PC-3 (cell line): Measurements from ENCODE around the gene GABBR2. TPM values are rescaled to one million over a fixed set of nuclear protein-coding genes. Genes with fewer than 3 reads are reported as not detected.

ENCODE experiments used
- ATAC-seq: fragments of 200-7000 bp; cut with Tn5 transposase; 2 replicates; pipeline ENCODE4 v1.9.1; 2020; ENCODE audit warnings: mild to moderate bottlenecking, moderate library complexity
- BruUV-seq: library from RNA; stranded (reverse); fragments of 400-500 nt; replicated peaks from 2 replicates; lab custom pipeline; 2021; lab: Mats Ljungman, UMichigan
- CTCF ChIA-PET: fragments of 300-600 bp; sonication (Branson Sonifier 250); formaldehyde crosslinking; loops from one replicate; lab custom pipeline; 2022; ENCODE audit warnings: antibody characterized with exemption; lab: Charles Lee
- POLR2A ChIA-PET: fragments of 300-600 bp; sonication (Branson Sonifier 250); formaldehyde crosslinking; loops from one replicate; lab custom pipeline; 2022; ENCODE audit warnings: antibody characterized with exemption; ENCODE audit not compliant: unreplicated experiment; lab: Charles Lee
- DNase-seq: peaks from one replicate; pipeline ENCODE4 v3.0.0-alpha.2; 2015
- H2AFZ ChIP-seq: fragments of 300-600 bp; sonication (generic); 2 replicates; pipeline ENCODE4 v1.6.0; 2016; ENCODE audit warnings: antibody characterized with exemption, low read length
- H3F3A ChIP-seq: fragments of 300-600 bp; sonication (generic); one replicate; pipeline ENCODE4 v1.6.0; 2017; ENCODE audit warnings: antibody characterized with exemption, low read length, control low read depth, mild to moderate bottlenecking; ENCODE audit not compliant: unreplicated experiment
- H3K27ac ChIP-seq: fragments of 300-600 bp; sonication (generic); 2 replicates; pipeline ENCODE4 v1.5.1; 2016; ENCODE audit warnings: mild to moderate bottlenecking, low read length
- H3K27me3 ChIP-seq: fragments of 300-600 bp; sonication (generic); 2 replicates; pipeline ENCODE4 v1.6.1; 2016; ENCODE audit warnings: low read length, mixed read lengths
- H3K36me3 ChIP-seq: fragments of 300-600 bp; sonication (generic); 2 replicates; pipeline ENCODE4 v1.6.1; 2016; ENCODE audit warnings: low read depth, mixed run types, low read length, mixed read lengths
- H3K4me1 ChIP-seq: fragments of 300-600 bp; sonication (generic); 2 replicates; pipeline ENCODE4 v1.5.1; 2016; ENCODE audit warnings: low read length; ENCODE audit not compliant: insufficient read depth
- H3K4me2 ChIP-seq: fragments of 300-600 bp; sonication (generic); 2 replicates; pipeline ENCODE4 v1.6.0; 2016; ENCODE audit warnings: low read length
- H3K4me3 ChIP-seq: fragments of 300-600 bp; sonication (generic); 2 replicates; pipeline ENCODE4 v1.5.1; 2016; ENCODE audit warnings: mild to moderate bottlenecking, low read length, mixed read lengths
- H3K79me2 ChIP-seq: fragments of 300-600 bp; sonication (generic); 2 replicates; pipeline ENCODE4 v1.6.1; 2017; ENCODE audit warnings: low read length, mixed read lengths
- H3K9ac ChIP-seq: fragments of 300-600 bp; sonication (generic); 2 replicates; pipeline ENCODE4 v1.6.0; 2016; ENCODE audit warnings: mild to moderate bottlenecking, low read length
- H3K9me2 ChIP-seq: fragments of 300-600 bp; sonication (generic); replicated peaks from 2 replicates; pipeline ENCODE4 v1.6.1; 2016; ENCODE audit warnings: mixed run types, low read length, mixed read lengths
- H3K9me3 ChIP-seq: fragments of 300-600 bp; sonication (generic); 2 replicates; pipeline ENCODE4 v1.6.1; 2016; ENCODE audit warnings: low read length, mixed read lengths
- H4K20me1 ChIP-seq: fragments of 300-600 bp; sonication (generic); 2 replicates; pipeline ENCODE4 v1.6.1; 2016; ENCODE audit warnings: low read length, mixed read lengths
- CTCF ChIP-seq: fragments of 300-600 bp; sonication (generic); conservative IDR thresholded peaks from 2 replicates; pipeline ENCODE4 v1.5.1; 2017; ENCODE audit warnings: antibody characterized with exemption, low read depth, mild to moderate bottlenecking, low read length
- EZH2 ChIP-seq: fragments of 300-600 bp; sonication (generic); IDR thresholded peaks from one replicate; pipeline ENCODE4 v1.6.1; 2017; ENCODE audit warnings: antibody characterized with exemption, mild to moderate bottlenecking, low read length; ENCODE audit not compliant: unreplicated experiment
- EZH2phosphoT487 ChIP-seq: fragments of 300-600 bp; sonication (generic); IDR thresholded peaks from 2 replicates; pipeline ENCODE4 v1.6.1; 2018; ENCODE audit warnings: mild to moderate bottlenecking, antibody characterized with exemption, low read length, borderline replicate concordance
- intact Hi-C: fragments of 100-400 bp; cut with micrococcal nuclease; formaldehyde crosslinking; loops from 2 replicates; pipeline ENCODE4 v1.9.0; 2023
- total RNA-seq: library from RNA; depleted of rRNA; stranded (reverse); fragments of >200 nt; gene quantifications from 2 replicates; pipeline ENCODE4 v1.2.3, GENCODE V29; 2014

The GABBR2 gene
- total RNA-seq, 1 experiment from 2014 or later: 0.44 TPM

- no peak for TF ChIP-seq EZH2
- no peak for TF ChIP-seq EZH2phosphoT487
- no peak for TF ChIP-seq CTCF
- no peaks in the 10 kb centered on the region for H3K9me2 ChIP-seq
- no peak overlapping the region for H3K27ac ChIP-seq
- ChIA-PET POLR2A (no interaction called here), CTCF (no interaction called here)
- H2AFZ ChIP-seq: no peak overlapping the region
- ATAC-seq (no peak), DNase-seq (no peak)
- H3K4me1 ChIP-seq: no peaks in the 10 kb centered on the region
- H3F3A ChIP-seq: no peaks in the 10 kb centered on the region
- no peak overlapping the region for H3K9ac ChIP-seq
- peaks cover 39% of the 10 kb centered on the region for H3K27me3 ChIP-seq
- H3K36me3 ChIP-seq: no peaks in the 10 kb centered on the region
- no peak overlapping the region for H3K4me2 ChIP-seq
- no peaks in the 10 kb centered on the region for H4K20me1 ChIP-seq
- intact Hi-C loops: no loop called here
- H3K9me3 ChIP-seq: no peaks in the 10 kb centered on the region
- BruUV-seq: no TSS peak
- no peaks in the 10 kb centered on the region for H3K79me2 ChIP-seq
- H3K4me3 ChIP-seq: no peak overlapping the region
Measured at GRCh38 chr9:98276907-98277469, 431.7 kb downstream of the GABBR2 start.

GRCh38 chr9:98275159-98275558 lies 433.6 kb downstream of the GABBR2 start:
- Histone ChIP-seq H3K36me3 (no peaks in the 10 kb centered on the region), H3K79me2 (no peaks in the 10 kb centered on the region), H3K9me3 (no peaks in the 10 kb centered on the region), H3F3A (no peaks in the 10 kb centered on the region), H3K4me1 (no peaks in the 10 kb centered on the region), H3K27ac (no peak overlapping the region), H3K9ac (no peak overlapping the region), H3K4me2 (no peak overlapping the region), H3K4me3 (no peak overlapping the region), H2AFZ (no peak overlapping the region), H4K20me1 (no peaks in the 10 kb centered on the region), H3K9me2 (no peaks in the 10 kb centered on the region), H3K27me3 (peaks cover 39% of the 10 kb centered on the region)
- ATAC-seq (no peak), DNase-seq (no peak)
- CTCF ChIA-PET: no interaction called here
- POLR2A ChIA-PET: no interaction called here
- BruUV-seq: no TSS peak
- TF ChIP-seq EZH2 (no peak), EZH2phosphoT487 (no peak), CTCF (no peak)
- intact Hi-C loops: no loop called here

- intact Hi-C loops: no loop called here
- Histone ChIP-seq H3K4me1 (no peaks in the 10 kb centered on the region), H3K27ac (no peak overlapping the region), H3K36me3 (no peaks in the 10 kb centered on the region), H2AFZ (no peak overlapping the region), H3K4me2 (no peak overlapping the region), H4K20me1 (no peaks in the 10 kb centered on the region), H3K4me3 (no peak overlapping the region), H3K9me3 (no peaks in the 10 kb centered on the region), H3K27me3 (peaks cover 19% of the 10 kb centered on the region), H3F3A (no peaks in the 10 kb centered on the region), H3K79me2 (no peaks in the 10 kb centered on the region), H3K9me2 (no peaks in the 10 kb centered on the region), H3K9ac (no peak overlapping the region)
- DNase-seq (no peak), ATAC-seq (no peak)
- TF ChIP-seq CTCF (no peak), EZH2 (no peak), EZH2phosphoT487 (no peak)
- ChIA-PET CTCF (no interaction called here), POLR2A (no interaction called here)
- no TSS peak for BruUV-seq
Measured at GRCh38 chr9:98272083-98272482, 436.7 kb downstream of the GABBR2 start.
